ENCODE measurements around the gene STX8. TPM values are rescaled to one million over a fixed set of nuclear protein-coding genes. Genes with fewer than 3 reads are reported as not detected.

The STX8 gene
- total RNA-seq, 2 donors from 2014 or later: 46.6 to 72.4 TPM

- H3K36me3 ChIP-seq: no peaks in the 10 kb centered on the region
- 100% methylated on average over 5 of the region's 5 CpGs for WGBS
- intact Hi-C loops (cut with DNase I): no loop called here
- no peaks in the 10 kb centered on the region for H3K27me3 ChIP-seq (replicated peaks; ENCODE audit: insufficient read depth)
- no peaks in the 10 kb centered on the region for H3K4me1 ChIP-seq (replicated peaks)
- no peak overlapping the region for H3K27ac ChIP-seq
- no peak for DNase-seq (ENCODE audit: low spot score)
- H3K4me3 ChIP-seq: no peak overlapping the region
- no peaks in the 10 kb centered on the region for H3K9me3 ChIP-seq
- TF ChIP-seq POLR2AphosphoS5 (IDR thresholded peaks at IDR 0.05): no peak
- no peak for TF ChIP-seq CTCF (IDR thresholded peaks at IDR 0.05)
- no peak for TF ChIP-seq POLR2A (IDR thresholded peaks at IDR 0.05)
Observed at GRCh38 chr17:9315360-9315759, 260.3 kb downstream of the STX8 start.

- Histone ChIP-seq H3K27ac (no peak overlapping the region), H3K36me3 (no peaks in the 10 kb centered on the region), H3K4me1 (replicated peaks) (no peaks in the 10 kb centered on the region), H3K4me3 (no peak overlapping the region), H3K27me3 (replicated peaks; ENCODE audit: insufficient read depth) (no peaks in the 10 kb centered on the region), H3K9me3 (no peaks in the 10 kb centered on the region)
- intact Hi-C loops (cut with DNase I): no loop called here
- TF ChIP-seq CTCF (IDR thresholded peaks at IDR 0.05) (no peak), POLR2AphosphoS5 (IDR thresholded peaks at IDR 0.05) (no peak), POLR2A (IDR thresholded peaks at IDR 0.05) (no peak)
- 95% methylated on average over 4 of the region's 4 CpGs for WGBS
- no peak for DNase-seq (ENCODE audit: low spot score)
Observed at GRCh38 chr17:9313346-9313745, 262.3 kb downstream of the STX8 start.

- H3K4me1 ChIP-seq (replicated peaks): no peaks in the 10 kb centered on the region
- no peak overlapping the region for H3K27ac ChIP-seq
- no peaks in the 10 kb centered on the region for H3K9me3 ChIP-seq
- no peaks in the 10 kb centered on the region for H3K27me3 ChIP-seq (replicated peaks; ENCODE audit: insufficient read depth)
- TF ChIP-seq POLR2A (IDR thresholded peaks at IDR 0.05) (no peak), CTCF (IDR thresholded peaks at IDR 0.05) (no peak), POLR2AphosphoS5 (IDR thresholded peaks at IDR 0.05) (no peak)
- 86% methylated on average over 6 of the region's 6 CpGs for WGBS
- DNase-seq (ENCODE audit: low spot score): no peak
- no peaks in the 10 kb centered on the region for H3K36me3 ChIP-seq
- intact Hi-C loops (cut with DNase I): no loop called here
- no peak overlapping the region for H3K4me3 ChIP-seq
Observed at GRCh38 chr17:9309216-9309615, 266.4 kb downstream of the STX8 start.

- WGBS: 74% methylated on average over 6 of the region's 6 CpGs
- TF ChIP-seq CTCF (IDR thresholded peaks at IDR 0.05): no peak
- TF ChIP-seq POLR2A (IDR thresholded peaks at IDR 0.05): no peak
- no peak for DNase-seq (ENCODE audit: low spot score)
- Histone ChIP-seq H3K27me3 (replicated peaks; ENCODE audit: insufficient read depth) (no peaks in the 10 kb centered on the region), H3K36me3 (no peaks in the 10 kb centered on the region), H3K27ac (no peak overlapping the region), H3K9me3 (no peaks in the 10 kb centered on the region), H3K4me3 (no peak overlapping the region), H3K4me1 (replicated peaks) (no peaks in the 10 kb centered on the region)
- intact Hi-C loops (cut with DNase I): no loop called here
Observed at GRCh38 chr17:9308069-9308468, 267.6 kb downstream of the STX8 start.

GRCh38 chr17:9307313-9307998 lies 268.2 kb downstream of the STX8 start:
- 90% methylated on average over 7 of the region's 7 CpGs for WGBS
- Histone ChIP-seq H3K27ac (no peak overlapping the region), H3K36me3 (no peaks in the 10 kb centered on the region)

More at GRCh38 chr17:9307313-9307998, 268.2 kb downstream of the STX8 start:
- Histone ChIP-seq H3K4me3 (no peak overlapping the region), H3K4me1 (replicated peaks) (no peaks in the 10 kb centered on the region), H3K27me3 (replicated peaks; ENCODE audit: insufficient read depth) (no peaks in the 10 kb centered on the region), H3K9me3 (no peaks in the 10 kb centered on the region)
- intact Hi-C loops (cut with DNase I): no loop called here
- DNase-seq (ENCODE audit: low spot score): no peak
- TF ChIP-seq CTCF (IDR thresholded peaks at IDR 0.05) (no peak), POLR2A (IDR thresholded peaks at IDR 0.05) (no peak), POLR2AphosphoS5 (IDR thresholded peaks at IDR 0.05) (no peak)

All from prostate gland (tissue), 2 donors.